GM12878 (cell line): ENCODE data around the gene ATXN1. TPM values are rescaled to one million over a fixed set of nuclear protein-coding genes. Genes with fewer than 3 reads are reported as not detected.

Experiments
- ATAC-seq: fragments of 200-7000 bp; cut with Tn5 transposase; 3 replicates; pipeline ENCODE4 v1.9.1; 2020; ENCODE audit warnings: mild to moderate bottlenecking, moderate library complexity
- BruUV-seq: library from RNA; stranded (reverse); fragments of 400-500 nt; replicated peaks from 2 replicates; lab custom pipeline; 2021; lab: Mats Ljungman, UMichigan
- CTCF ChIA-PET: fragments of 300-600 bp; sonication (Branson Sonifier 250); formaldehyde crosslinking; extraction: SDS; loops from one replicate; lab custom pipeline; 2021; ENCODE audit warnings: inconsistent platforms; lab: Yijun Ruan, JAX
- POLR2A ChIA-PET: fragments of 350-600 bp; formaldehyde crosslinking; extraction: SDS; loops from one replicate; lab custom pipeline; 2021; ENCODE audit warnings: inconsistent platforms; lab: Charles Lee
- RAD21 ChIA-PET: fragments of 300-600 bp; sonication (Branson Sonifier 250); formaldehyde crosslinking; loops from one replicate; lab custom pipeline; 2023; ENCODE audit warnings: antibody characterized with exemption; ENCODE audit not compliant: unreplicated experiment; lab: Charles Lee
- SMC1A ChIA-PET: fragments of 300-600 bp; sonication (Branson Sonifier 250); formaldehyde crosslinking; loops from one replicate; lab custom pipeline; 2023; ENCODE audit not compliant: unreplicated experiment, uncharacterized antibody; lab: Charles Lee
- DNase-seq: peaks from one replicate; pipeline ENCODE4 v3.0.0-alpha.2; 2011; ENCODE audit warnings: low read depth, low spot score
- FAIRE-seq: peaks from 3 replicates; lab custom pipeline; 2011; peaks lifted over from hg19 to GRCh38; lab: Jason Lieb, UNC
- H2AFZ ChIP-seq: 2 replicates; pipeline ENCODE4 v1.6.0; 2011; ENCODE audit warnings: low read depth, low read length, control low read depth; ENCODE audit not compliant: control insufficient read depth
- H3K27ac ChIP-seq: 2 replicates; pipeline ENCODE4 v1.5.1; 2011; ENCODE audit warnings: control low read depth; ENCODE audit not compliant: control insufficient read depth, insufficient read depth
- H3K27me3 ChIP-seq, 2 experiments: replicated peaks in 1 of 2; 2 replicates each; pipeline versions ENCODE4 v1.6.0 to v1.6.1; 2011; ENCODE audit warnings: low read length in 1 of 2; ENCODE audit not compliant: control insufficient read depth in 2 of 2, insufficient read depth in 2 of 2
- H3K36me3 ChIP-seq, 2 experiments: 2 replicates each; pipeline ENCODE4 v1.5.1; 2011; ENCODE audit warnings: low read length in 1 of 2; ENCODE audit not compliant: control insufficient read depth in 2 of 2, insufficient read depth in 2 of 2
- H3K4me1 ChIP-seq: 2 replicates; pipeline ENCODE4 v1.6.1; 2011; ENCODE audit warnings: mild to moderate bottlenecking, low read length, moderate library complexity, mixed read lengths; ENCODE audit not compliant: control insufficient read depth, insufficient read depth
- H3K4me2 ChIP-seq: 2 replicates; pipeline ENCODE4 v1.6.0; 2011; ENCODE audit warnings: control low read depth; ENCODE audit not compliant: control insufficient read depth, insufficient read depth
- H3K4me3 ChIP-seq: fragments of 200-600 bp; sonication (generic); 2 replicates; pipeline ENCODE4 v1.5.1; 2016
- H3K79me2 ChIP-seq: 2 replicates; pipeline ENCODE4 v1.6.0; 2011; ENCODE audit warnings: low read length; ENCODE audit not compliant: control insufficient read depth, insufficient read depth
- H3K9ac ChIP-seq: 2 replicates; pipeline ENCODE4 v1.8.0; 2011; ENCODE audit warnings: low read length, control low read depth, mixed read lengths; ENCODE audit not compliant: control insufficient read depth, insufficient read depth
- H3K9me3 ChIP-seq: replicated peaks from 3 replicates; pipeline ENCODE4 v1.5.1; 2011; ENCODE audit warnings: mild to moderate bottlenecking, low read length; ENCODE audit not compliant: control insufficient read depth, insufficient read depth
- H4K20me1 ChIP-seq: 2 replicates; pipeline ENCODE4 v1.6.0; 2011; ENCODE audit not compliant: control insufficient read depth, insufficient read depth
- ASH2L ChIP-seq: fragments of 300-600, 200-600 bp; sonication (generic); IDR thresholded peaks from 2 replicates; pipeline ENCODE4 v1.6.1; 2017; ENCODE audit warnings: low read depth, mild to moderate bottlenecking, borderline replicate concordance
- CBX3 ChIP-seq: fragments of 200-600 bp; sonication (generic); IDR thresholded peaks from 2 replicates; pipeline ENCODE4 v1.6.1; 2016; ENCODE audit warnings: low read depth, borderline replicate concordance
- CEBPB ChIP-seq, 2 experiments: fragments of 150-350 bp in 1 of 2; IDR thresholded peaks; 2 replicates each; pipeline ENCODE4 v1.6.1; 2012 to 2014; ENCODE audit warnings: low read depth in 2 of 2, low read length in 2 of 2, borderline replicate concordance in 1 of 2, inconsistent platforms in 1 of 2
- E4F1 ChIP-seq: fragments of 450-650 bp; IDR thresholded peaks from 2 replicates; pipeline ENCODE4 v1.6.1; 2018; ENCODE audit warnings: borderline replicate concordance, mild to moderate bottlenecking; ENCODE audit not compliant: partially characterized antibody
- ETV6 ChIP-seq, 2 experiments: fragments of 450-650 bp in 1 of 2; IDR thresholded peaks in 1 of 2; conservative IDR thresholded peaks in 1 of 2; 2 replicates each; pipeline ENCODE4 v1.6.1; 2014; ENCODE audit warnings: antibody characterized with exemption in 1 of 2, borderline replicate concordance in 1 of 2, low read depth in 1 of 2, mild to moderate bottlenecking in 1 of 2, moderate library complexity in 1 of 2
- MEF2A ChIP-seq: IDR thresholded peaks from 2 replicates; pipeline ENCODE4 v1.6.1; 2011; ENCODE audit warnings: low read depth, mild to moderate bottlenecking, low read length, moderate library complexity; ENCODE audit not compliant: insufficient read depth
- PAX5 ChIP-seq: IDR thresholded peaks from 2 replicates; pipeline ENCODE4 v1.6.1; 2011; ENCODE audit warnings: low read depth, low read length, borderline replicate concordance
- RELA ChIP-seq: fragments of 450-650 bp; IDR thresholded peaks from 2 replicates; pipeline ENCODE4 v1.8.0; 2014; ENCODE audit warnings: borderline replicate concordance; ENCODE audit not compliant: partially characterized antibody
- REST ChIP-seq: IDR thresholded peaks from 2 replicates; pipeline ENCODE4 v1.6.1; 2012; ENCODE audit warnings: mild to moderate bottlenecking, low read depth, low read length
- WRNIP1 ChIP-seq: IDR thresholded peaks from 2 replicates; pipeline ENCODE4 v1.6.1; 2011; ENCODE audit warnings: low read depth, low read length, improper control_type of control experiment, borderline replicate concordance
- WGBS: methylation state at CpG from one replicate; pipeline ENCODE4 v1.1.6; 2016; ENCODE audit warnings: low lambda C conversion rate; ENCODE audit not compliant: insufficient replicate concordance, insufficient coverage; ENCODE audit errors: missing lambda C conversion rate; 5-methylcytosine and 5-hydroxymethylcytosine counted together
- in situ Hi-C: fragments of 300-500 bp; cut with MboI; formaldehyde crosslinking; loops from 9 replicates; pipeline ENCODE4 v1.14.3; 2018; ENCODE audit warnings: mixed read lengths
- intact Hi-C: fragments of 100-400 bp; cut with micrococcal nuclease; formaldehyde crosslinking; loops from one replicate; pipeline ENCODE4 v1.14.2; 2022; ENCODE audit not compliant: unreplicated experiment
- polyA plus RNA-seq, 11 experiments: library from polyadenylated mRNA; depleted of rRNA in 4 of 11; unstranded in 6 of 11; stranded (reverse) in 5 of 11; fragments of >200 nt; fragmentation: Nextera tagmentation in 4 of 11; fragmentation: Illumina TruSeq in 1 of 11; extraction: Ambion mirVana in 4 of 11; extraction: Trizol in 1 of 11; gene quantifications; 1 replicate in 1 of 11; 2 replicates in 10 of 11; pipeline versions ENCODE4 v1.2.1 to v1.2.3, GENCODE V29; 2011 to 2016; ENCODE audit warnings: inconsistent platforms in 2 of 11, missing spikeins in 2 of 11, low read depth in 1 of 11
- total RNA-seq, 4 experiments: library from RNA; depleted of rRNA in 3 of 4; stranded (reverse); fragments of >200 nt in 3 of 4; fragmentation: Illumina TruSeq in 1 of 4; extraction: Trizol in 1 of 4; gene quantifications; 2 replicates each; pipeline versions ENCODE4 v1.2.1 to v1.2.3, GENCODE V29; 2013 to 2021
- TF ChIP-seq, protein P1 (sequence below): fragments of 450-650 bp; IDR thresholded peaks from 2 replicates; pipeline ENCODE4 v1.6.1; 2017; ENCODE audit warnings: low read depth, mild to moderate bottlenecking, moderate library complexity
- TF ChIP-seq, protein P2 (sequence below): IDR thresholded peaks from 2 replicates; pipeline ENCODE4 v1.6.1; 2012; ENCODE audit warnings: low read depth, low read length, improper control_type of control experiment
- TF ChIP-seq, protein P3 (sequence below): IDR thresholded peaks from 2 replicates; pipeline ENCODE4 v1.6.1; 2012; ENCODE audit warnings: low read depth, low read length, improper control_type of control experiment

The ATXN1 gene
- total and polyA plus RNA-seq, 10 of the 15 experiments (the other 5 are each of a cell fraction or from before 2014, with no cell fraction given): 12.2 to 51.2 (median 20.5) TPM

DNA sequence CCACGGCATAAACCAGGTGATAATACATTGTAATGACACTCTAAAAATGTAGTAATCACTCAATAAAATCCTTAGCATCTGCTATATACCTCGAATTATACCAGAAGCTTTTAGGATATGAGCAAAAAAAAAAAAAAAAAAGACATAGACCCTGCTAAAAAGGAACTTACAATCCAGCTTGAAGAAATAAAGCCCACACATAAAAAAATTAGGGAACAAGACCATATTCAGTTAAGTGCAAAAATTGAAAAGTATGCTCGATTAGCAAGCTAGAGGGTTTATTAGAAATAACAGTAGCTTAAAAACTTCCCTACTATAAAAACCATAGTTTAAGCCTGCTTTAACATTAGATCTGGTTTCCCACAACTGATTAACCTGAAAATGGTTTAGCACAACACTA lies 387.2 kb downstream of the ATXN1 start:
- H3K9me3 ChIP-seq: peaks cover 2% of the 10 kb centered on the region; the same call in 2 of the 3 replicates
- BruUV-seq: TSS peak; percentile 25
- RAD21 ChIA-PET: interaction anchor here (0.7 to 2.1 kb wide), 12 partner anchors 15 to 389 kb away, joined by 3 to 9 read pairs (median 4); no protein-coding TSS in a partner anchor
- peaks cover 0 to 4% of the 10 kb centered on the region in 2 experiments; a peak in 2 of 4 replicates for H3K36me3 ChIP-seq
- ATAC-seq (no peak), FAIRE-seq (no peak), DNase-seq (no peak)
- H3K79me2 ChIP-seq: peaks cover 2% of the 10 kb centered on the region; the same call in 1 of the 2 replicates
- H3K4me1 ChIP-seq: peaks cover 23% of the 10 kb centered on the region
- intact Hi-C loops: no loop called here
- H2AFZ ChIP-seq: no peak overlapping the region
- SMC1A ChIA-PET: interaction anchor here (1.0 to 2.5 kb wide), 9 partner anchors 17 to 384 kb away, joined by 3 to 8 read pairs (median 5); no protein-coding TSS in a partner anchor
- H3K4me2 ChIP-seq: no peak overlapping the region
- WGBS: 58% methylated on average over 3 of the region's 3 CpGs
- no peaks in the 10 kb centered on the region for H3K27me3 ChIP-seq
- POLR2A ChIA-PET: interaction anchor here (0.6 to 1.5 kb wide), 4 partner anchors 8 to 188 kb away, joined by 4 to 7 read pairs (median 6); no protein-coding TSS in a partner anchor
- H3K4me3 ChIP-seq: no peak overlapping the region
- CTCF ChIA-PET: interaction anchor here (0.7 to 2.1 kb wide), 4 partner anchors 35 to 230 kb away, joined by 3 to 8 read pairs (median 4); no protein-coding TSS in a partner anchor
- H3K9ac ChIP-seq: no peak overlapping the region
- no peak overlapping the region for H3K27ac ChIP-seq
- in situ Hi-C loops: no loop called here
- no peaks in the 10 kb centered on the region for H4K20me1 ChIP-seq
- TF ChIP-seq ASH2L (no peak), MEF2A (no peak), RELA (no peak), REST (no peak), CBX3 (no peak), WRNIP1 (no peak), E4F1 (no peak), CEBPB (IDR thresholded peaks at IDR 0.05; ENCODE audit: borderline replicate concordance in 1 of 2, low read depth in 2 of 2, low read length in 2 of 2) (no peak), PAX5 (no peak), ETV6 (conservative IDR thresholded peaks at IDR 0.05 in 1 of 2, IDR thresholded peaks at IDR 0.05 in 1 of 2; ENCODE audit: borderline replicate concordance in 1 of 2, low read depth in 1 of 2) (no peak)
- TF ChIP-seq, protein P1, sequence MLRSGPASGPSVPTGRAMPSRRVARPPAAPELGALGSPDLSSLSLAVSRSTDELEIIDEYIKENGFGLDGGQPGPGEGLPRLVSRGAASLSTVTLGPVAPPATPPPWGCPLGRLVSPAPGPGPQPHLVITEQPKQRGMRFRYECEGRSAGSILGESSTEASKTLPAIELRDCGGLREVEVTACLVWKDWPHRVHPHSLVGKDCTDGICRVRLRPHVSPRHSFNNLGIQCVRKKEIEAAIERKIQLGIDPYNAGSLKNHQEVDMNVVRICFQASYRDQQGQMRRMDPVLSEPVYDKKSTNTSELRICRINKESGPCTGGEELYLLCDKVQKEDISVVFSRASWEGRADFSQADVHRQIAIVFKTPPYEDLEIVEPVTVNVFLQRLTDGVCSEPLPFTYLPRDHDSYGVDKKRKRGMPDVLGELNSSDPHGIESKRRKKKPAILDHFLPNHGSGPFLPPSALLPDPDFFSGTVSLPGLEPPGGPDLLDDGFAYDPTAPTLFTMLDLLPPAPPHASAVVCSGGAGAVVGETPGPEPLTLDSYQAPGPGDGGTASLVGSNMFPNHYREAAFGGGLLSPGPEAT: no peak
- TF ChIP-seq, protein P2, sequence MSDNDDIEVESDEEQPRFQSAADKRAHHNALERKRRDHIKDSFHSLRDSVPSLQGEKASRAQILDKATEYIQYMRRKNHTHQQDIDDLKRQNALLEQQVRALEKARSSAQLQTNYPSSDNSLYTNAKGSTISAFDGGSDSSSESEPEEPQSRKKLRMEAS: no peak
- TF ChIP-seq, protein P3, sequence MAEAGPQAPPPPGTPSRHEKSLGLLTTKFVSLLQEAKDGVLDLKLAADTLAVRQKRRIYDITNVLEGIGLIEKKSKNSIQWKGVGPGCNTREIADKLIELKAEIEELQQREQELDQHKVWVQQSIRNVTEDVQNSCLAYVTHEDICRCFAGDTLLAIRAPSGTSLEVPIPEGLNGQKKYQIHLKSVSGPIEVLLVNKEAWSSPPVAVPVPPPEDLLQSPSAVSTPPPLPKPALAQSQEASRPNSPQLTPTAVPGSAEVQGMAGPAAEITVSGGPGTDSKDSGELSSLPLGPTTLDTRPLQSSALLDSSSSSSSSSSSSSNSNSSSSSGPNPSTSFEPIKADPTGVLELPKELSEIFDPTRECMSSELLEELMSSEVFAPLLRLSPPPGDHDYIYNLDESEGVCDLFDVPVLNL: no peak
